Nephron (organoid): ENCODE data around the gene P2RY11.
A peak's percentile ranks its signal among the peaks of the same experiment; 100 is the strongest.

Experiments used
- H3K27ac Mint-ChIP-seq, 3 experiments: 2 replicates each; pipeline ENCODE4 v1.8.0; 2020; ENCODE audit warnings: mixed read lengths in 3 of 3, mild to moderate bottlenecking in 2 of 3, moderate library complexity in 1 of 3
- H3K27me3 Mint-ChIP-seq: 2 replicates; pipeline ENCODE4 v1.8.0; 2021; ENCODE audit warnings: low read depth, mild to moderate bottlenecking, moderate library complexity, mixed read lengths
- H3K36me3 Mint-ChIP-seq: 2 replicates; pipeline ENCODE4 v1.8.0; 2020; ENCODE audit warnings: low read depth, mixed read lengths
- H3K4me1 Mint-ChIP-seq: 2 replicates; pipeline ENCODE4 v1.8.0; 2020; ENCODE audit warnings: mixed read lengths
- H3K4me3 Mint-ChIP-seq, 3 experiments: 2 replicates each; pipeline ENCODE4 v1.8.0; 2020; ENCODE audit warnings: mild to moderate bottlenecking in 3 of 3, mixed read lengths in 3 of 3, moderate library complexity in 2 of 3
- H3K9me3 Mint-ChIP-seq: 2 replicates; pipeline ENCODE4 v1.8.0; 2020; ENCODE audit warnings: mixed read lengths
- TF ChIP-seq, protein P1 (sequence below), 3 experiments: fragments of 200-600 bp; sonication (generic); IDR thresholded peaks; one replicate each; pipeline ENCODE4 v1.5.0; 2021; ENCODE audit warnings: antibody characterized with exemption in 3 of 3; ENCODE audit not compliant: unreplicated experiment in 3 of 3

P2RY11 gene, protein sequence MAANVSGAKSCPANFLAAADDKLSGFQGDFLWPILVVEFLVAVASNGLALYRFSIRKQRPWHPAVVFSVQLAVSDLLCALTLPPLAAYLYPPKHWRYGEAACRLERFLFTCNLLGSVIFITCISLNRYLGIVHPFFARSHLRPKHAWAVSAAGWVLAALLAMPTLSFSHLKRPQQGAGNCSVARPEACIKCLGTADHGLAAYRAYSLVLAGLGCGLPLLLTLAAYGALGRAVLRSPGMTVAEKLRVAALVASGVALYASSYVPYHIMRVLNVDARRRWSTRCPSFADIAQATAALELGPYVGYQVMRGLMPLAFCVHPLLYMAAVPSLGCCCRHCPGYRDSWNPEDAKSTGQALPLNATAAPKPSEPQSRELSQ

DNA sequence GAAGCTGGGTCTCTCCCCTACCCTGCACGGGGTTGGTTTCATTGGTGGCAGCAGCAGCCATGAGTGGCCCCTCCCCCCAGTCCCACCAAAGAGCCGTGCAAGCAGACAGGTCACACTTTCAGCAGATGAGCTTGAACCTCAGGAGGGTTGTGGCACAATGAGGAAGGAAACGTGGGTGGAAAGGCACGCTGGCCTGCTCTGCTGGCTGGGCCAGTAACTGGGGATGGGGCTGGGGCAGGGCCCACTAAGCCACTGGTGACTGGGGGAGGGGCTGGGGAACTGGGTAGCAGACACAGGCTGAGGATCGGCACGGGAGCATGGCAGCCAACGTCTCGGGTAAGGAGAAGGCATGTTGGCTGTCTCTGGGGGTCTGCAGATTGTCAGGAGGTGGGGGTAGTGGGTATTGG is at the start of gene P2RY11:
Gene P2RY11 (plus strand): TSS at position 289 of the 407 bp plus-strand sequence. CDS start 29 bp downstream, at position 318.
- TF ChIP-seq, protein P1, sequence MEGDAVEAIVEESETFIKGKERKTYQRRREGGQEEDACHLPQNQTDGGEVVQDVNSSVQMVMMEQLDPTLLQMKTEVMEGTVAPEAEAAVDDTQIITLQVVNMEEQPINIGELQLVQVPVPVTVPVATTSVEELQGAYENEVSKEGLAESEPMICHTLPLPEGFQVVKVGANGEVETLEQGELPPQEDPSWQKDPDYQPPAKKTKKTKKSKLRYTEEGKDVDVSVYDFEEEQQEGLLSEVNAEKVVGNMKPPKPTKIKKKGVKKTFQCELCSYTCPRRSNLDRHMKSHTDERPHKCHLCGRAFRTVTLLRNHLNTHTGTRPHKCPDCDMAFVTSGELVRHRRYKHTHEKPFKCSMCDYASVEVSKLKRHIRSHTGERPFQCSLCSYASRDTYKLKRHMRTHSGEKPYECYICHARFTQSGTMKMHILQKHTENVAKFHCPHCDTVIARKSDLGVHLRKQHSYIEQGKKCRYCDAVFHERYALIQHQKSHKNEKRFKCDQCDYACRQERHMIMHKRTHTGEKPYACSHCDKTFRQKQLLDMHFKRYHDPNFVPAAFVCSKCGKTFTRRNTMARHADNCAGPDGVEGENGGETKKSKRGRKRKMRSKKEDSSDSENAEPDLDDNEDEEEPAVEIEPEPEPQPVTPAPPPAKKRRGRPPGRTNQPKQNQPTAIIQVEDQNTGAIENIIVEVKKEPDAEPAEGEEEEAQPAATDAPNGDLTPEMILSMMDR (IDR thresholded peaks at IDR 0.05; ENCODE audit: unreplicated experiment in 3 of 3) = no peak
- no peaks in the 10 kb centered on the region for H3K9me3 Mint-ChIP-seq
- H3K4me3 Mint-ChIP-seq = peak within 1 kb of the TSS in 2 of 3 experiments; percentile 11 to 36

DNA sequence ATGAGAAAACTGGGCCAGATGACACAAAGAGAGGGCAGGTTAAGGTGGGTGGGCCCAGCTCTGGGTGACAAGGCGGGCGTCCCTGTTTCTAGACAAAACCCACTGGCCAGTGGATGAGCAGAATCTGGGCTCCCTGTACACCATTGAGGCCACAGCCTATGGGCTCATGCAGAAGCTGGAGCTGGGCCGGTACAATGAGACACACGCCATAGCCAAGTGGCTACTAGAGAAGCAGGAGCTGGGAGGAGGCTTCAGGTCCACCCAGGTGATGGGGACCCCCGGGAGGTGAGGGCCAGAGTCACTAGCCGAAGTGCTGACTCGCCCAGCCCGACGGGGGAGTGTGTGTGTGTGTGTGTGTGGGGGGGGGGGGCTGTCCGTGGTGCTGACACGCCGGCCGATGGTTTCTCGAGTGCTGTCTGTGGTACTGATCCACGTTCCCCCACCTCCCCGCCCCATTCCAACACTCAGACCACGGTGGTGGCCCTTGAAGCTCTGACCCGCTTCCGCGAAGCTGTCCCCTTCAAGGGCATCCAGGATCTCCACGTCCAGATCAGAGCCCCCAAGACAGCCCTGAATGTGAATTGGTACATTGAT is 49.7 kb upstream of the P2RY11 start:
- no peaks in the 10 kb centered on the region for H3K4me1 Mint-ChIP-seq
- H3K27me3 Mint-ChIP-seq = peaks cover 50% of the 10 kb centered on the region
- H3K9me3 Mint-ChIP-seq = no peaks in the 10 kb centered on the region

More for the DNA sequence above, at the start of gene P2RY11:
- H3K27me3 Mint-ChIP-seq = no peaks in the 10 kb centered on the region
- no peak within 1 kb of the TSS for H3K27ac Mint-ChIP-seq
- H3K36me3 Mint-ChIP-seq = peaks cover 29% of the 10 kb centered on the region
- H3K4me1 Mint-ChIP-seq = peaks cover 7% of the 10 kb centered on the region

DNA sequence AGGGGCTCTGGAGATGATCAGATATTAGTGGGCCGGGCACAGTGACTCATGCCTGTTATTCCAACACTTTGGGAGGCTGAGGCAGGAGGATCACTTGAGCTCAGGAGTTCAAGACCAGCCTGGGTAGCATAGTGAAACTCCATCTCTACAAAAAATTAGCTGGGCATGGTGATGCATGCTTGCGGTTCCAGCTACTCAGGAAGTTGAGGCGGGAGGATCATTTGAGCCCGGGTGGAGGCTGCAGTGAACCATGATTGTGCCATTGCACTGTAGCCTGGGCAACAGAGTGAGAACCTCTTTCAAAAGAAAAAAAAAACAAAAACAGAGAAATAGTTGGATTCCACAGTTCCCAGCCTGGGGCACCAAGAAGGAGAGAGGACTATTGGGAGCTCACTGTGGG is 43.3 kb upstream of the P2RY11 start:
- Mint-ChIP-seq H3K36me3 (no peaks in the 10 kb centered on the region), H3K27me3 (peaks cover 36% of the 10 kb centered on the region), H3K4me3 (no peak overlapping the region), H3K27ac (no peak overlapping the region), H3K9me3 (peaks cover 2% of the 10 kb centered on the region), H3K4me1 (no peaks in the 10 kb centered on the region)
- TF ChIP-seq, protein P1 (IDR thresholded peaks at IDR 0.05; ENCODE audit: unreplicated experiment in 3 of 3) = no peak

More for the DNA sequence above, 49.7 kb upstream of the P2RY11 start:
- no peak overlapping the region for H3K4me3 Mint-ChIP-seq
- H3K36me3 Mint-ChIP-seq = no peaks in the 10 kb centered on the region
- no peak overlapping the region for H3K27ac Mint-ChIP-seq
- TF ChIP-seq, protein P1 (IDR thresholded peaks at IDR 0.05; ENCODE audit: unreplicated experiment in 3 of 3) = no peak

DNA sequence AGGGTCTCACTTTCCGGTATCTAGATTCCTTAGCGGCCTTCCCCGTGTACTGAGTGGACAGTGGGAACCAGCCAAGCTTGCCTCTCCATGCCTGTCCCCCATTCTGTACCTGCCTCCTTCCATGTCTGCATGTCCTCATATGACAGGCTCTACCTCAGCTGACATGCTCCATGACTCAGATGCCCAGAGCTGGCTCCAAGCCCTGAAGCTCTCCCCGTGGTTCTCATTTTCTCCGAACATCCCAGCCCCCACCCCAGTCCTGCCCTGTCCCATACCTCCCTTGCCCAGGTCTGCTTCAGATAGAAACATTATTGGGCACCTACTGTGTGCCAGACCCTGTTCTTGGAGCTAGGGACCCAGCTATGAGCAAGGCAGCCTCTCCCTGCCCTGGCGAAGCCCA is 42.4 kb upstream of the P2RY11 start:
- H3K27me3 Mint-ChIP-seq = peaks cover 28% of the 10 kb centered on the region
- H3K4me1 Mint-ChIP-seq = no peaks in the 10 kb centered on the region
- H3K4me3 Mint-ChIP-seq = no peak overlapping the region
- H3K27ac Mint-ChIP-seq = no peak overlapping the region
- H3K36me3 Mint-ChIP-seq = no peaks in the 10 kb centered on the region
- H3K9me3 Mint-ChIP-seq = peaks cover 2% of the 10 kb centered on the region
- TF ChIP-seq, protein P1 (IDR thresholded peaks at IDR 0.05; ENCODE audit: unreplicated experiment in 3 of 3) = no peak

DNA sequence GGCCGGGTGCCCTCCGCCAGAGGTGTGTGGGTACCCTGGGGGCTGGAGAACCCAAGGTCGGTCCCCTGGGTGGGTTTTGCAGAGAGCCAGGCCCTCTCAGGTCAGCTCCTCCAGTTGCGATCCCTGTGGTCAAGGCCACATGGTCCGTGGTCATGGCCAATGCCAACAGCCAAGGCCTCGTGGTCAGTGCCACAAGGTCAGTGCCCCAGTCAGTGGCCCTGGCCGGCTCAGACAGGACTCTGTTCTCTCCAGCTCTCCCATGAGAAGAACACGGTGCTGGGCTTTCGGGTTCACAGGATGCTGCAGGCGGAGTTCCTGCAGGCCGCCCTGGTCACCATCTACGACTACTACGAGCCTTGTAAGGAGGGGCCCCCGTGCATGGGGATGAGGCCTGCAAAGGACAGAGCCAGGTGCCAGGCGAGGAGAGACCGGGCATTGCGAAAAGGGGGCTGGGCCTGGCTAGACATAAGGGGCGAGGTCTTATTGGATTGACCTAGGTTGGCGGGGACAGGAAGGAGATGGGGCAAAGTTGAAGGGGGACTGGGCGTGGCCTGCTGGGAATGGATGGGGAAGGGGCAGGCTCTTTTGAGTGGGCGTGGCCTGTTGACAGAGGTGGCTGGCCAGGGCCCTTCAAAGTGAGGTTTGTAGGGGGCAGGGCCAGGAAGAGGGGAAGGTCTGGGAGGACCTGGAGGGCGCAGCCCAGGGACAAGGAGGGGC is 40.6 kb upstream of the P2RY11 start:
- Mint-ChIP-seq H3K27me3 (peaks cover 31% of the 10 kb centered on the region), H3K9me3 (peaks cover 2% of the 10 kb centered on the region), H3K4me1 (no peaks in the 10 kb centered on the region), H3K27ac (no peak overlapping the region), H3K4me3 (no peak overlapping the region), H3K36me3 (no peaks in the 10 kb centered on the region)
- TF ChIP-seq, protein P1 (IDR thresholded peaks at IDR 0.05; ENCODE audit: unreplicated experiment in 3 of 3) = no peak
